Measurements from ENCODE around the gene TMEM178B.

- TF ChIP-seq, protein P1, sequence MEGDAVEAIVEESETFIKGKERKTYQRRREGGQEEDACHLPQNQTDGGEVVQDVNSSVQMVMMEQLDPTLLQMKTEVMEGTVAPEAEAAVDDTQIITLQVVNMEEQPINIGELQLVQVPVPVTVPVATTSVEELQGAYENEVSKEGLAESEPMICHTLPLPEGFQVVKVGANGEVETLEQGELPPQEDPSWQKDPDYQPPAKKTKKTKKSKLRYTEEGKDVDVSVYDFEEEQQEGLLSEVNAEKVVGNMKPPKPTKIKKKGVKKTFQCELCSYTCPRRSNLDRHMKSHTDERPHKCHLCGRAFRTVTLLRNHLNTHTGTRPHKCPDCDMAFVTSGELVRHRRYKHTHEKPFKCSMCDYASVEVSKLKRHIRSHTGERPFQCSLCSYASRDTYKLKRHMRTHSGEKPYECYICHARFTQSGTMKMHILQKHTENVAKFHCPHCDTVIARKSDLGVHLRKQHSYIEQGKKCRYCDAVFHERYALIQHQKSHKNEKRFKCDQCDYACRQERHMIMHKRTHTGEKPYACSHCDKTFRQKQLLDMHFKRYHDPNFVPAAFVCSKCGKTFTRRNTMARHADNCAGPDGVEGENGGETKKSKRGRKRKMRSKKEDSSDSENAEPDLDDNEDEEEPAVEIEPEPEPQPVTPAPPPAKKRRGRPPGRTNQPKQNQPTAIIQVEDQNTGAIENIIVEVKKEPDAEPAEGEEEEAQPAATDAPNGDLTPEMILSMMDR (conservative IDR thresholded peaks at IDR 0.05): no peak
- no peak for TF ChIP-seq EZH2 (IDR thresholded peaks at IDR 0.05; ENCODE audit: low read depth)
Measured at GRCh38 chr7:141349804-141350203, 275.9 kb downstream of the TMEM178B start.

All from PC-9 (cell line).